Right lobe of liver (tissue), 6 donors: ENCODE results near the gene CUX1. TPM values are rescaled to one million over a fixed set of nuclear protein-coding genes. Genes with fewer than 3 reads are reported as not detected.

Experiments
- ATAC-seq, 4 donors: fragments of 200-7000 bp; cut with Tn5 transposase; one replicate each; pipeline ENCODE4 v1.9.1; 2020; ENCODE audit warnings: mild to moderate bottlenecking in 4 of 4, moderate library complexity in 4 of 4
- DNase-seq, 3 donors: peaks; one replicate each; pipeline ENCODE4 v3.0.0-alpha.2; 2020
- H3K27ac ChIP-seq, 3 donors: fragments of 200-600 bp; one replicate each; pipeline ENCODE4 v1.8.0; 2022
- H3K27me3 ChIP-seq, 2 donors: fragments of 200-600 bp; one replicate each; pipeline ENCODE4 v1.8.0; 2022
- H3K36me3 ChIP-seq, 4 donors: fragments of 200-600 bp; sonication (generic) in 1 of 4; one replicate each; pipeline versions ENCODE4 v1.5.1 to v1.8.0; 2017 to 2022; ENCODE audit warnings: control low read depth in 1 of 4
- H3K4me1 ChIP-seq, 4 donors: fragments of 200-600 bp; sonication (generic) in 1 of 4; one replicate each; pipeline versions ENCODE4 v1.5.1 to v1.8.0; 2017 to 2022; ENCODE audit warnings: control low read depth in 1 of 4
- H3K4me3 ChIP-seq, 3 donors: fragments of 200-600 bp; one replicate each; pipeline ENCODE4 v1.8.0; 2022
- H3K9me3 ChIP-seq, 4 donors: fragments of 200-600 bp; sonication (generic) in 1 of 4; one replicate each; pipeline versions ENCODE4 v1.5.1 to v1.8.0; 2017 to 2022; ENCODE audit warnings: control low read depth in 1 of 4
- POLR2A ChIP-seq: fragments of 450-650 bp; IDR thresholded peaks from one replicate; pipeline ENCODE4 v1.6.1; 2017; ENCODE audit warnings: antibody characterized with exemption, mild to moderate bottlenecking
- WGBS: methylation state at CpG from one replicate; pipeline ENCODE4 v1.1.6; 2018; ENCODE audit warnings: low coverage, low lambda C conversion rate; ENCODE audit not compliant: insufficient coverage; ENCODE audit errors: missing lambda C conversion rate; 5-methylcytosine and 5-hydroxymethylcytosine counted together
- intact Hi-C, 2 donors: fragments of 100-400 bp; cut with DNase I; formaldehyde crosslinking; loops; one replicate each; pipeline versions ENCODE4 v1.11.2 to v1.14.1; 2022
- total RNA-seq, 6 experiments: library from RNA; depleted of rRNA in 2 of 6; stranded (reverse); fragments of >200 nt in 2 of 6; fragmentation: NEBNext Ultra II Directional in 3 of 6; extraction: Animal tissue kit (Norgen Biotek cat#: 25700) in 3 of 6; gene quantifications; one replicate each; pipeline versions ENCODE4 v1.1.0 to v1.2.4, GENCODE V29; 2016 to 2023
- TF ChIP-seq, protein P1 (sequence below), 4 donors: fragments of 200-600 bp in 3 of 4; fragments of 450-650 bp in 1 of 4; IDR thresholded peaks; one replicate each; pipeline versions ENCODE4 v1.5.1 to v1.8.0; 2016 to 2022; ENCODE audit warnings: antibody characterized with exemption in 4 of 4, mild to moderate bottlenecking in 2 of 4
- donor health status: DM: no; HTN: yes; CAD: no.
- donor health status: DM: no; HTN: no; CAD: no.
- donor health status: DM: no; HTN: no; CAD: no.
- donor health status: DM: no; HTN: yes; CAD: no.
- donor health status: DM: no; HTN: yes; CAD: no.

Gene CUX1
- total RNA-seq, 6 experiments from 2014 or later, result 34.3 to 53.1 (median 40.6) TPM

DNA sequence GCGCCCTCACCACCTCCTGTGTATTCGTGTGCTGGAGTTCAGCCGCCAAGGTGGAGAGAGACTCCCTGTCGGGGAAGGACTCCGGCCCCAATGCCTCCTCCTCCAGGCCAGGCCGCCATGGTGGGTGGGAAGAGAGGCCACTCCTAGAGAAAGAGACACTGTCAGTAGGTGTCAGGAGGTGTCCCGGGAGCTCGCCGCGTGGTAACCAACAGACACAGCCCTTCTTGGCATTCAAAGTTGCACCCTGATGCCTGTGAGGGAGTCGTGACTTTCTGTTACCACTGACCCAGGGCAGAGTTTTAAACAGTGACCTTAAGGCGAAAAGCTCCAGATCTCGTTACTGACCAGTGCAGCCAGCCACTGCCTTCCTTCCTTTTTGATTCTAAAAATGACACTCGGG lies 155.2 kb downstream of the CUX1 start:
- DNase-seq, result no peak
- whole genome bisulfite sequencing, result 81% methylated on average over 9 of the region's 14 CpGs

DNA sequence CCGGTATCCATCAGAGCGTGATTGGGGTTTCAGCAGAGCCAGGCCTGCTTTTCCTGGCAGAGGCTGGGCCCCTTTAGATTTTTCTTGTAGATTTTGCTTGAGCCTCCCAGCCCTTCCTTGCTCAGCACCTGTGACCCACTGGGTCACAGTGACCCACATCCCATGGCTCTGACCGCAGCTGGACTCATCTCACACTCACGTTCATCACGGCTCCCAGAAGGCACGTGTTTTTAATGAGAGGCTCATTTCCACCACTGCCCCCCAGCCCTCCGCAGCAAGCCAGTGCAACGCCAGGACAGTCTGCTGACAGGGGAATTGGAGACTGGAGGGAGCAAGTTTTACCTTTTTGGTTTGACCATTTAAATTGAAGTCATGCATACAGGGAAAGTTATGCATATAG lies 155.7 kb downstream of the CUX1 start:
- H3K9me3 ChIP-seq, result no peaks in the 10 kb centered on the region
- intact Hi-C loops, result no loop called here
- 87% methylated on average over 6 of the region's 8 CpGs for WGBS
- H3K36me3 ChIP-seq, result no peaks in the 10 kb centered on the region
- no peak for DNase-seq
- H3K4me3 ChIP-seq, result no peak overlapping the region
- TF ChIP-seq, protein P1, sequence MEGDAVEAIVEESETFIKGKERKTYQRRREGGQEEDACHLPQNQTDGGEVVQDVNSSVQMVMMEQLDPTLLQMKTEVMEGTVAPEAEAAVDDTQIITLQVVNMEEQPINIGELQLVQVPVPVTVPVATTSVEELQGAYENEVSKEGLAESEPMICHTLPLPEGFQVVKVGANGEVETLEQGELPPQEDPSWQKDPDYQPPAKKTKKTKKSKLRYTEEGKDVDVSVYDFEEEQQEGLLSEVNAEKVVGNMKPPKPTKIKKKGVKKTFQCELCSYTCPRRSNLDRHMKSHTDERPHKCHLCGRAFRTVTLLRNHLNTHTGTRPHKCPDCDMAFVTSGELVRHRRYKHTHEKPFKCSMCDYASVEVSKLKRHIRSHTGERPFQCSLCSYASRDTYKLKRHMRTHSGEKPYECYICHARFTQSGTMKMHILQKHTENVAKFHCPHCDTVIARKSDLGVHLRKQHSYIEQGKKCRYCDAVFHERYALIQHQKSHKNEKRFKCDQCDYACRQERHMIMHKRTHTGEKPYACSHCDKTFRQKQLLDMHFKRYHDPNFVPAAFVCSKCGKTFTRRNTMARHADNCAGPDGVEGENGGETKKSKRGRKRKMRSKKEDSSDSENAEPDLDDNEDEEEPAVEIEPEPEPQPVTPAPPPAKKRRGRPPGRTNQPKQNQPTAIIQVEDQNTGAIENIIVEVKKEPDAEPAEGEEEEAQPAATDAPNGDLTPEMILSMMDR (IDR thresholded peaks at IDR 0.05), result no peak
- no peak for TF ChIP-seq POLR2A
- no peak overlapping the region for H3K27ac ChIP-seq
- ATAC-seq, result no peak
- H3K4me1 ChIP-seq, result peaks cover 0 to 4% (median 0%) of the 10 kb centered on the region in 4 donors
- H3K27me3 ChIP-seq, result no peaks in the 10 kb centered on the region

More for the DNA sequence above, 155.2 kb downstream of the CUX1 start:
- no peak overlapping the region for H3K27ac ChIP-seq
- no peak for ATAC-seq
- no peaks in the 10 kb centered on the region for H3K36me3 ChIP-seq
- TF ChIP-seq POLR2A, result no peak
- H3K4me1 ChIP-seq, result peaks cover 0 to 4% (median 0%) of the 10 kb centered on the region in 4 donors
- H3K9me3 ChIP-seq, result no peaks in the 10 kb centered on the region
- no peak overlapping the region for H3K4me3 ChIP-seq
- H3K27me3 ChIP-seq, result no peaks in the 10 kb centered on the region
- intact Hi-C loops, result no loop called here

GRCh38 chr7:101974393-101974792 lies 157.0 kb downstream of the CUX1 start:
- intact Hi-C loops, result no loop called here
- no peaks in the 10 kb centered on the region for H3K36me3 ChIP-seq
- DNase-seq, result no peak
- no peak overlapping the region for H3K27ac ChIP-seq
- no peak for ATAC-seq
- no peaks in the 10 kb centered on the region for H3K27me3 ChIP-seq
- no peaks in the 10 kb centered on the region for H3K9me3 ChIP-seq
- WGBS, result 94% methylated on average over 6 of the region's 6 CpGs
- no peak for TF ChIP-seq POLR2A
- H3K4me1 ChIP-seq, result peaks cover 0 to 4% (median 0%) of the 10 kb centered on the region in 4 donors
- no peak overlapping the region for H3K4me3 ChIP-seq

DNA sequence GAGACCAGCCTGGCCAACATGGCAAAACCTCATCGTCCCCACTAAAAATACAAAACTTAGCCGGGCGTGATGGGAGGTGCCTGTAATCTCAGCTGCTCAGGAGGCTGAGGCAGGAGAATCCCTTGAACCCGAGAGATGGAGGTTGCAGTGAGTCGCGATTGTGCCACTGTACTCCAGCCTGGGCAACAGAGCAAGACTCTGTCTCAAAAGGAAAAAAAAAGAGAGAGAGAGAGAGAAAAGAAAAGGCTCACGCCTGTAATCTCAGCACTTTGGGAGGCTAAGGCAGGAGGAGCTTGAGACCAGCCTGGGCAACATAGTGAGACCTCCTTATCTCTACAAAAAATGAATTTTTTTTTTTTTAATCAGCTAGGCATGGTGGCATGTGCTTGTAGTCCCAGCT lies 157.6 kb downstream of the CUX1 start:
- TF ChIP-seq, protein P1 (IDR thresholded peaks at IDR 0.05), result no peak
- no peak for TF ChIP-seq POLR2A
- H3K4me1 ChIP-seq, result peaks cover 0 to 4% (median 0%) of the 10 kb centered on the region in 4 donors
- no peak overlapping the region for H3K27ac ChIP-seq
- H3K27me3 ChIP-seq, result no peaks in the 10 kb centered on the region
- no peaks in the 10 kb centered on the region for H3K9me3 ChIP-seq
- WGBS, result 75% methylated on average over 1 of the region's 7 CpGs
- intact Hi-C loops, result no loop called here
- H3K4me3 ChIP-seq, result no peak overlapping the region
- ATAC-seq (no peak), DNase-seq (no peak)
- H3K36me3 ChIP-seq, result no peaks in the 10 kb centered on the region

GRCh38 chr7:101976411-101976810 lies 159.0 kb downstream of the CUX1 start:
- no peak for DNase-seq
- peaks cover 0 to 4% (median 0%) of the 10 kb centered on the region in 4 donors for H3K4me1 ChIP-seq
- no peaks in the 10 kb centered on the region for H3K9me3 ChIP-seq
- ATAC-seq, result no peak
- H3K36me3 ChIP-seq, result no peaks in the 10 kb centered on the region
- 87% methylated on average over 5 of the region's 5 CpGs for WGBS
- TF ChIP-seq POLR2A, result no peak
- TF ChIP-seq, protein P1 (IDR thresholded peaks at IDR 0.05), result no peak
- intact Hi-C loops, result no loop called here
- no peaks in the 10 kb centered on the region for H3K27me3 ChIP-seq
- no peak overlapping the region for H3K4me3 ChIP-seq
- H3K27ac ChIP-seq, result no peak overlapping the region

DNA sequence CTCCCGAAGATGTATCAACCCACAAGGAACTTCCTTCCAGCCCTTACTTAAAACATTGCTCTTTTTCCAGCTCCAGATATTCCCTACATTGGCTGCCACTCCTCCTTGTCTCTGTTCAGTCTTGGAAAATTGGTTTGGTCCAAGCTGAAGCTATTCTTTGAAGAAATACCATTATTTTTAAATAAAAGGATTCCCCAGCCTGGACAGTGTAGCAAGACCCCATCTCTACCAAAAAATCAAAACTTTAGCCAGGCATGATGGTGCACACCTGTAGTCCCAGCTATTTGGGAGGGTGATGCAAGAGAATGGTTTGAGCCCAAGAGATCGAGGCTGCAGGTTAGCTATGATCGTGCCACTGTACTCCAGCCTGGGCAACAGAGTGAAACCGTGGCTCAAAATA lies 159.8 kb downstream of the CUX1 start:
- Histone ChIP-seq H3K27ac (no peak overlapping the region), H3K4me3 (no peak overlapping the region), H3K9me3 (no peaks in the 10 kb centered on the region), H3K36me3 (no peaks in the 10 kb centered on the region), H3K27me3 (no peaks in the 10 kb centered on the region), H3K4me1 (peaks cover 0 to 4% (median 0%) of the 10 kb centered on the region in 4 donors)
- 85% methylated on average over 4 of the region's 4 CpGs for whole genome bisulfite sequencing
- ATAC-seq, result no peak
- TF ChIP-seq, protein P1 (IDR thresholded peaks at IDR 0.05), result no peak
- no peak for TF ChIP-seq POLR2A
- DNase-seq, result no peak
- intact Hi-C loops, result no loop called here
